Sigmoid colon (tissue), 3 donors: ENCODE data around the gene EHMT1.

Source experiments
- POLR2A ChIP-seq, 2 donors: fragments of 450-650 bp; IDR thresholded peaks; one replicate each; pipeline ENCODE4 v1.6.1; 2016; ENCODE audit warnings: antibody characterized with exemption in 2 of 2, mild to moderate bottlenecking in 2 of 2, moderate library complexity in 2 of 2
- TF ChIP-seq, protein P1 (sequence below), 4 experiments: fragments of 450-650 bp in 3 of 4; fragments of 200-600 bp in 1 of 4; IDR thresholded peaks; one replicate each; pipeline ENCODE4 v1.5.1; 2016 to 2019; ENCODE audit warnings: antibody characterized with exemption in 4 of 4, mild to moderate bottlenecking in 3 of 4, moderate library complexity in 2 of 4

DNA sequence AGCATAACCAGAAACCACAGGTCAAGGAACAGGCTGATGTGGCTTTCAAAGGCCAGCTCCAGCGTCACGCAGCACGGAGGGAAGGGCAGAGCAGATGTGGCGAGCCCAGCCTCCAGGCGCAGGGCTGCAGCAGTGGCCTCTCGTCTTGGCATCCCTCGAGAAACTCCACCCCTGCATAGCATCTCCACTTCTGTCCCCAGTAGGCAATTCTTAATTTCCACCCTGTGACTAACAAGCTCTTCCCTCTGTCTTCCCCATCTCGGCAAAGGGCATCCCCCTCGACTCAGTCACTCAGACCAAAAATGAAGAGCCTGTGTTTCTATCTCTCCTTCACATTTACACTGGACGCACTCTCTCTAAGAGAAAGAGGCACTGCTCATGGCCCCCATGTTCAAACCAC lies 257.0 kb downstream of the EHMT1 start:
- TF ChIP-seq POLR2A (IDR thresholded peaks at IDR 0.05): no peak
- TF ChIP-seq, protein P1, sequence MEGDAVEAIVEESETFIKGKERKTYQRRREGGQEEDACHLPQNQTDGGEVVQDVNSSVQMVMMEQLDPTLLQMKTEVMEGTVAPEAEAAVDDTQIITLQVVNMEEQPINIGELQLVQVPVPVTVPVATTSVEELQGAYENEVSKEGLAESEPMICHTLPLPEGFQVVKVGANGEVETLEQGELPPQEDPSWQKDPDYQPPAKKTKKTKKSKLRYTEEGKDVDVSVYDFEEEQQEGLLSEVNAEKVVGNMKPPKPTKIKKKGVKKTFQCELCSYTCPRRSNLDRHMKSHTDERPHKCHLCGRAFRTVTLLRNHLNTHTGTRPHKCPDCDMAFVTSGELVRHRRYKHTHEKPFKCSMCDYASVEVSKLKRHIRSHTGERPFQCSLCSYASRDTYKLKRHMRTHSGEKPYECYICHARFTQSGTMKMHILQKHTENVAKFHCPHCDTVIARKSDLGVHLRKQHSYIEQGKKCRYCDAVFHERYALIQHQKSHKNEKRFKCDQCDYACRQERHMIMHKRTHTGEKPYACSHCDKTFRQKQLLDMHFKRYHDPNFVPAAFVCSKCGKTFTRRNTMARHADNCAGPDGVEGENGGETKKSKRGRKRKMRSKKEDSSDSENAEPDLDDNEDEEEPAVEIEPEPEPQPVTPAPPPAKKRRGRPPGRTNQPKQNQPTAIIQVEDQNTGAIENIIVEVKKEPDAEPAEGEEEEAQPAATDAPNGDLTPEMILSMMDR (IDR thresholded peaks at IDR 0.05): no peak
